HG03108 (cell line): ENCODE data around the gene OST4.

Source experiments
- ATAC-seq: cut with Tn5 transposase; IDR thresholded peaks from one replicate; pipeline ENCODE4 v1.9.1; 2021; ENCODE audit warnings: moderate library complexity; ENCODE audit not compliant: unreplicated experiment

Gene OST4

GRCh38 chr2:27093430-27094352 is 22.2 kb upstream of the OST4 start:
- ATAC-seq: no peak

GRCh38 chr2:27092696-27093429 is 21.4 kb upstream of the OST4 start:
- no peak for ATAC-seq

GRCh38 chr2:27091746-27092695 is 20.6 kb upstream of the OST4 start:
- no peak for ATAC-seq

- no peak for ATAC-seq
Measured at GRCh38 chr2:27089111-27089954, 17.9 kb upstream of the OST4 start.

- ATAC-seq: no peak
Measured at GRCh38 chr2:27088634-27089033, 17.2 kb upstream of the OST4 start.

- no peak for ATAC-seq
Measured at GRCh38 chr2:27087823-27088410, 16.5 kb upstream of the OST4 start.

GRCh38 chr2:27086724-27087593 is 15.5 kb upstream of the OST4 start, which contains the start of gene KHK:
TSS of gene KHK (plus strand) at chr2:27086772. CDS start at chr2:27087260, 488 bp downstream.
- ATAC-seq: no peak

GRCh38 chr2:27086090-27086723 is 14.8 kb upstream of the OST4 start:
- ATAC-seq: peak; percentile 76

GRCh38 chr2:27085673-27086089 is 14.2 kb upstream of the OST4 start:
- no peak for ATAC-seq

GRCh38 chr2:27085062-27085672 is 13.7 kb upstream of the OST4 start:
- no peak for ATAC-seq

GRCh38 chr2:27084297-27085061 is 13.0 kb upstream of the OST4 start:
- no peak for ATAC-seq

- ATAC-seq: no peak
Measured at GRCh38 chr2:27083410-27084296, 12.2 kb upstream of the OST4 start.

GRCh38 chr2:27082773-27083409 is 11.4 kb upstream of the OST4 start:
- ATAC-seq: no peak

GRCh38 chr2:27081984-27082772 is 10.7 kb upstream of the OST4 start:
- ATAC-seq: no peak

GRCh38 chr2:27080603-27080936 is 9.1 kb upstream of the OST4 start:
- no peak for ATAC-seq
